HG02678 (cell line): ENCODE results near the gene ZNF311.
"Not testable (repeated sequence)": the region's sequence is repeated elsewhere in the genome, so short reads cannot be mapped to it uniquely, and the experiment has no call there.

ENCODE experiments used
- ATAC-seq: cut with Tn5 transposase; IDR thresholded peaks from one replicate; pipeline ENCODE4 v1.9.1; 2021; ENCODE audit warnings: mild to moderate bottlenecking, moderate library complexity; ENCODE audit not compliant: unreplicated experiment

Gene ZNF311

DNA sequence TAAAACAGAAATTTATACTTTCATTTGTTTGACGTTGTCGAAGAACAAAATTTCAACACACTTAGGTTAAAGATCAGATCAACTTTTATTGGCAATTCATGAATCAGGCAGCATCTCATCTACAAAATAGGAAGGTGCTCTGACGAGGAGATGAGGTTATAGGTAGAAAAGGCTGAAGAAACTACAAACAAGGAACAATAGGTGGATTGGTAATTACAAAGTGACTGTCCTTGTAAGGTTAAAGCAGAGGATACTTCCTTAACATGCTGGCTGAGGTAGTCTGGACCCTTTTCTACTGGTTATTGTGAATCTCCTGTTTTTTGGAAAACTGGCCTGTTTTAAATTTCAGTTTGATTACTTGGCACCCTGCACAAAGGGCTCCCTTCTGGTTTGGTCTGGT is 48.8 kb downstream of the ZNF311 start:
- ATAC-seq, result no peak

DNA sequence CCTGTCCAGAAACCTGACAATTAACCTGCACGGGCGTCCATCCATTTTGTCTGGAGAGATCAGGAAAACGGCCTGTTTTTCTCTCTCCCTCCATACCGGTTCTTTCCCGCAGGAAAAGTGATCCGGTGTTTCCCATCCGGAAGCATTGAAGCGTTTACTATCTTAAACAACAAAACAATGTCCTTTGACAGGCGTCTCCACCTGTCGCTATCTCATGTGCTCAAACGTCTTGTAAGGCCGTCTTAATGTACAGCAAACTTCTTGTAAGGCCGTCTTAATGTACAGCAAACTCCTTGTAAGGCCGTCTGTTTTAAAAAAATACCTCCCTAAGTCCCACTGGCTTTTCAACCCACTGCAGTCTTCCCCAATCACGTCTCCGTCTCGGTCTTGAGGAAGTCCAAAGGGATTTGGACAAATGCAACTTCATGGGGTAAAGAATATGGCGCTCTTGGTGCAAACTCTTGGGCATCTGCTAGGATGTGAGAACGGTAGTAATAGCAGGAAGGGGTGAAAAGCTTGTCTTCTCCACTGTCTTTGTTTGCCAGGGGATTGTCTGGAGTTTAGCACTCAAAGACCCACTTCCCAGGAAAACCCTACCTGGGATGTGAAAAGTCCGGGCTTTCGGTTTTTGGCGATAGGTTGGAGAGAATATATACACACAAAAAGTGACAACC is 51.4 kb downstream of the ZNF311 start:
- ATAC-seq, result no peak

DNA sequence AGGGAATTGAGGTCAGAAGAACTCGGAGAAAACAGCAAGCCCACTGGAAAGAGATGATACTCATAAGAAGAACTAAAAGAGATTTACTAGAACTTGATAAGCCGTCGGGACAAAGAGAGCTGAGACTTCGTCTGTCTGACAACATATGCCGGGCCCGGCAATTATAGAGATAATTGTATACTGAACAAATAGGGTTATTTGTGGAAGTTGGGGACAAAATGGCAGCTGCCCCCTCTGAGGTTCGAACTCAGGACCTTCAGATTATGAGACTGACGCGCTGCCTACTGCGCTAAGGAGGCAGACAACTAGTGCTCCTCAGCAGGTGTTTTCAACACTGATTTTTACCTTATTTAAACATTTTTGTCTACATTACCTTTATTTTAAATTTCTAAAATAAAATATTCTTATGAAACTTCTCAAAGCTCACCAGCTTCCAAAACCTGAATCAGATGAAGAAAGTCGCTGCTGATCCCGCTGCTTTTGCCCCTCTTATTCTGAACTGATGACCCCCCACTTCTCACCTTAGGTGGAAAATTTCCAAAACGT is 52.0 kb downstream of the ZNF311 start:
- ATAC-seq, result peak; percentile 67

DNA sequence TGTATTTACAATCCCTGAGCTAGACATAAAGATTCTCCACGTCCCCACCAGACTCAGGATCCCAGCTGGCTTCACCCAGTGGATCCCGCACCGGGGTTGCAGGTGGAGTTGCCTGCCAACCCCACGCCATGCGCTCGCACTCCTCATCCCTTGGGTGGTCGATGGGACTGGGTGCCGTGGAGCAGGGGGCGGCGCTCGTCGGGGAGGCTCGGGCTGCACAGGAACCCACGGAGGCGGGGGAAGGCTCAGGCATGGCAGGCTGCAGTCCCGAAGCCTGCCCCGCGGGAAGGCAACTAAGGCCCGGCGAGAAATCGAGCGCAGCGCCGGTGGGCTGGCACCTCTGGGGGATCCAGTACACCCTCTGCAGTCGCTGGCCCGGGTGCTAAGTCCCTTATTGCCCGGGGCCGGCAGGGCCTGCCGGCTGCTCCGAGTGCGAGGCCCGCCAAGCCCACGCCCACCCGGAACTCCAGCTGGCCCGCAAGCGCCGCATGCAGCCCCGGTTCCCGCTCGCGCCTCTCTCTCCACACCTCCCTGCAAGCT is 55.4 kb downstream of the ZNF311 start:
- ATAC-seq, result not testable (repeated sequence)

DNA sequence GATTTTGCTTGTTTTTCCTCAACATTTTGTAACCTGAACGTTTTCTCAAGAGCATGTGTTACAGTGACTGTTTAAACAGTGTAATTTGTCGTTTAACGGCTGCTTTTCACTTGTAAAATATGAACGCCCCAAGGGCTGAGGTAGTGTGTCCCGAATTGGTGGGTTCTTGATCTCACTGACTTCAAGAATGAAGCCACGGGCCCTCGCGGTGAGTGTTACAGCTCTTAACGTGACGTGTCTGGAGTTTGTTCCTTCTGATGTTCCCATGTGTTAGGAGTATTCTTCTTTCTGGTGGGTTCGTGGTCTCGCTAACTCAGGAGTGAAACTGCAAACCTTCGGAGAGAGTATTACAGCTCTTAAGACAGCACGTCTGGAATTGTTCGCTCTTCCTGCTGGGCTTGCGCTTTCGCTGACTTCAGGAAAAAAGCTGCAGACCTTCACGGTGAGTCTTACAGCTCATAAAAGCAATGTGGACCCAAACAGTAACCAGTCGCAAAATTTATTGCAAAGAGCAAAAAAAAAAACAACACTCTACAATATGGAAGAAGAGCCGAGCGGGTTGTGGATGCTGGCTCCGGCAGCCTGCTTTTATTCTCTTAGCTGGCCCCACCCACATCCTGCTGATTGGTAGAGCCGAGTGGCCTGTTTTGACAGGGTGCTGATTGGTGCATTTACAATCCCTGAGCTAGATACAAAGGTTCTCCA is 56.2 kb downstream of the ZNF311 start:
- ATAC-seq, result no peak

DNA sequence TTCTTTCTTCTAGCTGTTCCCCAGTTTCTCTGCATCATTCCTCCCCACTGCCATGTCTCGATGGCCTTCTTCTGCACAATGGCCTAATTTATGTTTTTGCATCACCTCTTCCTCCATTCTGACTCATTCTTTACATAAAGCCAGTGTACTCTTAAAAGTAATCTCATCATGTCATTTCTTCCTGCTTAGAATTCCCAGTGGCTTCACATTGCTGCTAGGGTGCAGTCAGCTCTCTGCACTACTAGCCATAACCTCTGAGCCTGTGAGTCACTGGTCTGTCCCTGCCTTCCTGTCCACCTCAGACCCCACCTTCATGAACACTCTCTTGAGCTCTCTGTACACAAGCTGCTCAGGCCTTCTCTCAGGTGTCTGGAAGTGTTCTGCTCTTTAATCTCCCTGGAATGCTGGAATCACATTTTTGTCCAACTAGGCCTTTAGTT is 57.3 kb downstream of the ZNF311 start:
- no peak for ATAC-seq

DNA sequence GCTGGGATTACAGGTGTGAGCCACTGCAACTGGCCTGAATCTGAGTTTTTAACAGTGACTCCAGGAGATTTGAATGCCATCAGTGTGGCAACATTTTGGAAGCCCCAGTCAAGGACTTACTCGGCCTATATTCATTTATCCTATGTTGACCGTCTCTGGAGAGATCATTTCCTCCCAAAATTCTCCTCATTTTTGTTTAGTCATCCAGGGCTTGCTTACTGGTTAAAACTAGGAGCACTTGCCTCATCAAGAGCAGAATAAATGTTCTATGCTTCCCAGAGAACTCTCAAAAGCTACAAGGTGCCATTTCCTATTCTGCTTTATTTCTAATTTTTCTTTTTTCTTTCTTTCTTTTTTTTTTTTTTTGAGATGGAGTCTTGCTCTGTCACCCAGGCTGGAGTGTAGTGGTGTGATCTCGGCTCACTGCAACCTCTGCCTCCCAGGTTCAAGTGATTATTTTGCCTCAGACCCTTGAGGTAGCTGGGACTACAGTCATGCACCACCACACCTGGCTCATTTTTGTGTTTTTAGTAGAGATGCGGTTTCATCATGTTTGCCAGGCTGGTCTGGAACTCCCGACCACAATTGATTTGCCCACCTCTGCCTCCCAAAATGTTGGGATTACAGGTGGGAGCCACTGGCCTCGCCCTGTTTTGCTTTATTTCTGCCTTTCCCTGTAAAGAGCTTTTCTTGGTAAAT is 57.9 kb downstream of the ZNF311 start:
- no peak for ATAC-seq

DNA sequence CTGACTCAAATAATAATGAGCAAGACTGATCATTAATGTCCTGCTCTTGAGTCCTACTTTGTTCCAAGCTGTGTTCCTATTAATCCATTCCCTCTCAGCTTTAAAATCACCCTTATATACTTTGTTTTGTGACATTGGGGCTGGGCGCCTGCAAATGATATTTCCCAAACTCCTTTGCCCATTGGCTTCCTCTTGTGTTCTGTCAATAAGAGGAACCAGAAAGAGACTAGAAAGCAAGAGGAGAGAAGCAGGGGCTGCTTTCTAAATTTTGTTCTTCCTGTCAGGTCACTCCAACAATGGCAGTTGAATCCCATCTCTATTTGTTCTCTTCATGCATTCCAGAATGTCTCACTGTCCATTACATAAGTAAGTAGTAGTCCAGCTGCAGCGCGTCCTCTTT is 59.8 kb downstream of the ZNF311 start:
- no peak for ATAC-seq
